ENCODE measurements around the gene TLE5. TPM values are rescaled to one million over a fixed set of nuclear protein-coding genes. Genes with fewer than 3 reads are reported as not detected.

The TLE5 gene
- polyA plus RNA-seq, 2 of the 4 experiments (the other 2 are of a cell fraction) = 171 to 216 TPM

GRCh38 chr19:3025549-3025886 is 36.8 kb downstream of the TLE5 start:
- Histone ChIP-seq H3K4me3 (no peak overlapping the region), H3K4me1 (no peaks in the 10 kb centered on the region; the same call in 2 of the 3 replicates), H3K4me2 (no peak overlapping the region), H3K27ac (no peak overlapping the region), H3K9me3 (no peaks in the 10 kb centered on the region)
- ChIA-PET POLR2A (no interaction called here), CTCF (interaction anchor here (1.0 kb wide), 1 partner anchor 11 kb away, joined by 4 read pairs; no protein-coding TSS in a partner anchor)
- DNase-seq (ENCODE audit: low read depth in 1 of 2, low spot score in 1 of 2) (no peak), FAIRE-seq (no peak), ATAC-seq (no peak)
- WGBS (ENCODE audit: missing lambda C conversion rate) = 88% methylated on average over 5 of the region's 9 CpGs
- no peak for TF ChIP-seq HEYL (CRISPR knock-in tag; IDR thresholded peaks at IDR 0.05)
- no peak for TF ChIP-seq USF2 (IDR thresholded peaks at IDR 0.05)
- no peak for TF ChIP-seq FOXS1 (CRISPR knock-in tag; IDR thresholded peaks at IDR 0.05)
- TF ChIP-seq ZC3H11A (IDR thresholded peaks at IDR 0.05) = no peak
- TF ChIP-seq KDM1A (IDR thresholded peaks at IDR 0.05; ENCODE audit: low read depth) = no peak
- no peak for TF ChIP-seq PBX3 (IDR thresholded peaks at IDR 0.05)
- no peak for TF ChIP-seq CBX2 (IDR thresholded peaks at IDR 0.05; ENCODE audit: borderline replicate concordance, low read depth)
- TF ChIP-seq ZSCAN20 (CRISPR knock-in tag; IDR thresholded peaks at IDR 0.05) = no peak
- no peak for TF ChIP-seq MYC (IDR thresholded peaks at IDR 0.05; ENCODE audit: borderline replicate concordance, low read length)
- no peak for TF ChIP-seq HOXB13 (CRISPR knock-in tag; IDR thresholded peaks at IDR 0.05; ENCODE audit: low read depth)
- no peak for TF ChIP-seq PHF8 (IDR thresholded peaks at IDR 0.05; ENCODE audit: borderline replicate concordance, low read depth)
- TF ChIP-seq ELK1 (IDR thresholded peaks at IDR 0.05; ENCODE audit: low read depth, low read length) = no peak
- TF ChIP-seq GATA3 (IDR thresholded peaks at IDR 0.05; ENCODE audit: borderline replicate concordance) = no peak
- TF ChIP-seq FOSL2 (IDR thresholded peaks at IDR 0.05) = no peak
- TF ChIP-seq FOSL2 (CRISPR knock-in tag; IDR thresholded peaks at IDR 0.05) = no peak
- TF ChIP-seq HOXA7 (CRISPR knock-in tag; IDR thresholded peaks at IDR 0.05) = no peak
- no peak for TF ChIP-seq RAD21 (conservative IDR thresholded peaks at IDR 0.05 in 1 of 2, IDR thresholded peaks at IDR 0.05 in 1 of 2)
- no peak for TF ChIP-seq JUN (IDR thresholded peaks at IDR 0.05)
- TF ChIP-seq MAX (IDR thresholded peaks at IDR 0.05) = no peak
- TF ChIP-seq POLR2A (IDR thresholded peaks at IDR 0.05; ENCODE audit: low read length) = no peak

GRCh38 chr19:3024870-3025548 is 37.3 kb downstream of the TLE5 start:
- ATAC-seq = no peak
- POLR2A ChIA-PET = interaction anchor here (0.5 kb wide), 1 partner anchor 37 kb away, joined by 4 read pairs; no protein-coding TSS in a partner anchor
- TF ChIP-seq NPAS2 (CRISPR knock-in tag; IDR thresholded peaks at IDR 0.05; ENCODE audit: borderline replicate concordance) (no peak), SREBF2 (IDR thresholded peaks at IDR 0.05) (no peak), MAZ (IDR thresholded peaks at IDR 0.05; ENCODE audit: borderline replicate concordance, low read depth, low read length) (no peak), JUNB (IDR thresholded peaks at IDR 0.05) (no peak), POLR2AphosphoS2 (conservative IDR thresholded peaks at IDR 0.05; ENCODE audit: low read length) (no peak), MAFK (IDR thresholded peaks at IDR 0.05; ENCODE audit: partially characterized antibody) (no peak), ZC3H11A (IDR thresholded peaks at IDR 0.05) (no peak), TFCP2L1 (CRISPR knock-in tag; IDR thresholded peaks at IDR 0.05) (no peak), CBX8 (IDR thresholded peaks at IDR 0.05) (no peak), RNF2 (IDR thresholded peaks at IDR 0.05; ENCODE audit: borderline replicate concordance, low read depth) (no peak), JUN (IDR thresholded peaks at IDR 0.05) (no peak), REST (IDR thresholded peaks at IDR 0.05) (no peak), HOXB13 (CRISPR knock-in tag; IDR thresholded peaks at IDR 0.05; ENCODE audit: low read depth) (no peak), CTCF (IDR thresholded peaks at IDR 0.05) (no peak)

More at GRCh38 chr19:3024870-3025548, 37.3 kb downstream of the TLE5 start:
- no peaks in the 10 kb centered on the region for H3K9me3 ChIP-seq
- FAIRE-seq (no peak), DNase-seq (ENCODE audit: low read depth in 1 of 2, low spot score in 1 of 2) (no peak)
- WGBS (ENCODE audit: missing lambda C conversion rate) = 85% methylated on average over 21 of the region's 30 CpGs
- H3K4me1 ChIP-seq = no peaks in the 10 kb centered on the region
- no peak overlapping the region for H3K27ac ChIP-seq
- H3K4me2 ChIP-seq = no peak overlapping the region
- no peak overlapping the region for H3K4me3 ChIP-seq
- CTCF ChIA-PET = interaction anchor here (1.0 kb wide), 2 partner anchors 12 to 74 kb away, joined by 3 to 4 read pairs; no protein-coding TSS in a partner anchor
